Neural cell (in vitro differentiated cells): ENCODE measurements around the gene DRAP1.

Source experiments
- CTCF ChIP-seq: fragments of 450-650 bp; IDR thresholded peaks from 2 replicates; pipeline ENCODE4 v1.5.1; 2014; ENCODE audit warnings: antibody characterized with exemption, mild to moderate bottlenecking, moderate library complexity; ENCODE audit not compliant: poor library complexity, severe bottlenecking
- EP300 ChIP-seq: fragments of 450-650 bp; conservative IDR thresholded peaks from 2 replicates; pipeline ENCODE4 v1.6.1; 2014; ENCODE audit warnings: antibody characterized with exemption, mild to moderate bottlenecking, moderate library complexity; ENCODE audit not compliant: poor library complexity, severe bottlenecking
- EZH2 ChIP-seq: fragments of 200-600, 300-800 bp; shearing (Covaris generic), sonication (generic); IDR thresholded peaks from 2 replicates; pipeline ENCODE4 v1.6.1; 2014; ENCODE audit warnings: antibody characterized with exemption, low read length, borderline replicate concordance, mild to moderate bottlenecking; ENCODE audit not compliant: insufficient read depth, poor library complexity, severe bottlenecking
- MXI1 ChIP-seq: fragments of 450-650 bp; conservative IDR thresholded peaks from 2 replicates; pipeline ENCODE4 v1.6.1; 2014; ENCODE audit warnings: antibody characterized with exemption, mild to moderate bottlenecking; ENCODE audit not compliant: poor library complexity, severe bottlenecking
- POLR2AphosphoS5 ChIP-seq: IDR thresholded peaks from 2 replicates; pipeline ENCODE4 v1.6.1; 2012
- SMC3 ChIP-seq: fragments of 450-650 bp; conservative IDR thresholded peaks from 2 replicates; pipeline ENCODE4 v1.6.1; 2014; ENCODE audit warnings: antibody characterized with exemption, mild to moderate bottlenecking, moderate library complexity; ENCODE audit not compliant: poor library complexity
- TAF1 ChIP-seq: IDR thresholded peaks from 2 replicates; pipeline ENCODE4 v1.6.1; 2012; ENCODE audit warnings: low read depth
- TF ChIP-seq, protein P1 (sequence below): IDR thresholded peaks from 2 replicates; pipeline ENCODE4 v1.6.1; 2012; ENCODE audit warnings: borderline replicate concordance

GRCh38 chr11:65900899-65901180, 18.4 kb upstream of the DRAP1 start:
- TF ChIP-seq EZH2 (peak; percentile 21), POLR2AphosphoS5 (no peak), CTCF (no peak), SMC3 (no peak), MXI1 (no peak), EP300 (no peak), TAF1 (no peak)
- TF ChIP-seq, protein P1, sequence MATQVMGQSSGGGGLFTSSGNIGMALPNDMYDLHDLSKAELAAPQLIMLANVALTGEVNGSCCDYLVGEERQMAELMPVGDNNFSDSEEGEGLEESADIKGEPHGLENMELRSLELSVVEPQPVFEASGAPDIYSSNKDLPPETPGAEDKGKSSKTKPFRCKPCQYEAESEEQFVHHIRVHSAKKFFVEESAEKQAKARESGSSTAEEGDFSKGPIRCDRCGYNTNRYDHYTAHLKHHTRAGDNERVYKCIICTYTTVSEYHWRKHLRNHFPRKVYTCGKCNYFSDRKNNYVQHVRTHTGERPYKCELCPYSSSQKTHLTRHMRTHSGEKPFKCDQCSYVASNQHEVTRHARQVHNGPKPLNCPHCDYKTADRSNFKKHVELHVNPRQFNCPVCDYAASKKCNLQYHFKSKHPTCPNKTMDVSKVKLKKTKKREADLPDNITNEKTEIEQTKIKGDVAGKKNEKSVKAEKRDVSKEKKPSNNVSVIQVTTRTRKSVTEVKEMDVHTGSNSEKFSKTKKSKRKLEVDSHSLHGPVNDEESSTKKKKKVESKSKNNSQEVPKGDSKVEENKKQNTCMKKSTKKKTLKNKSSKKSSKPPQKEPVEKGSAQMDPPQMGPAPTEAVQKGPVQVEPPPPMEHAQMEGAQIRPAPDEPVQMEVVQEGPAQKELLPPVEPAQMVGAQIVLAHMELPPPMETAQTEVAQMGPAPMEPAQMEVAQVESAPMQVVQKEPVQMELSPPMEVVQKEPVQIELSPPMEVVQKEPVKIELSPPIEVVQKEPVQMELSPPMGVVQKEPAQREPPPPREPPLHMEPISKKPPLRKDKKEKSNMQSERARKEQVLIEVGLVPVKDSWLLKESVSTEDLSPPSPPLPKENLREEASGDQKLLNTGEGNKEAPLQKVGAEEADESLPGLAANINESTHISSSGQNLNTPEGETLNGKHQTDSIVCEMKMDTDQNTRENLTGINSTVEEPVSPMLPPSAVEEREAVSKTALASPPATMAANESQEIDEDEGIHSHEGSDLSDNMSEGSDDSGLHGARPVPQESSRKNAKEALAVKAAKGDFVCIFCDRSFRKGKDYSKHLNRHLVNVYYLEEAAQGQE, result no peak
